SK-N-SH (cell line): Measurements from ENCODE around the gene RPN1.

Experiments used
- CHD2 ChIP-seq: fragments of 150-350 bp; IDR thresholded peaks from 2 replicates; pipeline ENCODE4 v1.6.1; 2018; ENCODE audit warnings: low read length; ENCODE audit not compliant: partially characterized antibody
- ELF1 ChIP-seq: IDR thresholded peaks from 2 replicates; pipeline ENCODE4 v1.4.0; 2012
- EP300 ChIP-seq, 2 experiments: IDR thresholded peaks; 2 replicates each; pipeline versions ENCODE4 v1.4.0 to v1.6.1; 2012; ENCODE audit warnings: borderline replicate concordance in 1 of 2, low read depth in 1 of 2, low read length in 1 of 2
- FOXJ3 ChIP-seq: sonication (generic); formaldehyde crosslinking; IDR thresholded peaks from 2 replicates; pipeline ENCODE4 v1.5.1; 2020; ENCODE audit warnings: mild to moderate bottlenecking, missing genetic modification reagents
- GABPA ChIP-seq: IDR thresholded peaks from 2 replicates; pipeline ENCODE4 v1.4.0; 2012; ENCODE audit warnings: low read depth, mild to moderate bottlenecking
- POLR2AphosphoS5 ChIP-seq: IDR thresholded peaks from 2 replicates; pipeline ENCODE4 v1.6.1; 2012; ENCODE audit warnings: low read depth, low read length
- RCOR1 ChIP-seq: fragments of 150-350 bp; IDR thresholded peaks from 2 replicates; pipeline ENCODE4 v1.6.1; 2017; ENCODE audit warnings: antibody characterized with exemption, low read length
- RFX5 ChIP-seq: IDR thresholded peaks from 2 replicates; pipeline ENCODE4 v1.6.1; 2012; ENCODE audit warnings: mild to moderate bottlenecking, improper control_type of control experiment, low read length
- TEAD4 ChIP-seq: IDR thresholded peaks from 2 replicates; pipeline ENCODE4 v1.4.0; 2012; ENCODE audit warnings: mild to moderate bottlenecking, borderline replicate concordance; ENCODE audit not compliant: insufficient read depth
- TF ChIP-seq, protein P1 (sequence below): fragments of 200-600 bp; sonication (generic); IDR thresholded peaks from 2 replicates; pipeline ENCODE4 v1.6.1; 2017; ENCODE audit warnings: antibody characterized with exemption, mild to moderate bottlenecking, moderate library complexity
- TF ChIP-seq, protein P2 (sequence below): IDR thresholded peaks from 2 replicates; pipeline ENCODE4 v1.4.0; 2012; ENCODE audit warnings: low read depth
- TF ChIP-seq, protein P3 (sequence below): fragments of 150-350 bp; IDR thresholded peaks from 2 replicates; pipeline ENCODE4 v1.6.1; 2017; ENCODE audit warnings: antibody characterized with exemption, low read length, low read depth, borderline replicate concordance
- TF ChIP-seq, protein P4 (sequence below): IDR thresholded peaks from 2 replicates; pipeline ENCODE4 v1.6.1; 2012; ENCODE audit warnings: mild to moderate bottlenecking, low read depth, low read length, moderate library complexity

DNA sequence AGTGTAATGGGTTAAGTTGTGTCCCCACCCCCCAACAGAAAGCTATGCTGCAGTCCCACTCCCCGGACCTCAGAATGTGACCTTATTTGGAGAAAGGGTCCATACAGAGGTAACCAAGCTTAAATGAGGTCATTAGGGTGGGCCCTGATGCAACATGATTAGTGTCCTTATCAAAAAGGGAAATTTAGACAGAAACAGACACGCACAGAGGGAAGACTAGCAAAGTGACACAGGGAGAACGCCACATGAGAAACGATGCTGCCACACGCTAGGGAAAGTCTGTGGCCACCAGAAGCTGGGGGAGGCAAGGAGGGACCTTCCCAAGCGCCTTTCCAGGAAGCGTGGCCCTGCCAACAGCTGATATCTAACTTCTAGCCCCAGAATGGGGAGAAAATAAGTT lies 65.4 kb downstream of the RPN1 start:
- TF ChIP-seq, protein P1, sequence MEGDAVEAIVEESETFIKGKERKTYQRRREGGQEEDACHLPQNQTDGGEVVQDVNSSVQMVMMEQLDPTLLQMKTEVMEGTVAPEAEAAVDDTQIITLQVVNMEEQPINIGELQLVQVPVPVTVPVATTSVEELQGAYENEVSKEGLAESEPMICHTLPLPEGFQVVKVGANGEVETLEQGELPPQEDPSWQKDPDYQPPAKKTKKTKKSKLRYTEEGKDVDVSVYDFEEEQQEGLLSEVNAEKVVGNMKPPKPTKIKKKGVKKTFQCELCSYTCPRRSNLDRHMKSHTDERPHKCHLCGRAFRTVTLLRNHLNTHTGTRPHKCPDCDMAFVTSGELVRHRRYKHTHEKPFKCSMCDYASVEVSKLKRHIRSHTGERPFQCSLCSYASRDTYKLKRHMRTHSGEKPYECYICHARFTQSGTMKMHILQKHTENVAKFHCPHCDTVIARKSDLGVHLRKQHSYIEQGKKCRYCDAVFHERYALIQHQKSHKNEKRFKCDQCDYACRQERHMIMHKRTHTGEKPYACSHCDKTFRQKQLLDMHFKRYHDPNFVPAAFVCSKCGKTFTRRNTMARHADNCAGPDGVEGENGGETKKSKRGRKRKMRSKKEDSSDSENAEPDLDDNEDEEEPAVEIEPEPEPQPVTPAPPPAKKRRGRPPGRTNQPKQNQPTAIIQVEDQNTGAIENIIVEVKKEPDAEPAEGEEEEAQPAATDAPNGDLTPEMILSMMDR = no peak
- TF ChIP-seq FOXJ3 (no peak), RFX5 (no peak), CHD2 (no peak), ELF1 (no peak), EP300 (IDR thresholded peaks at IDR 0.05; ENCODE audit: borderline replicate concordance in 1 of 2, low read depth in 1 of 2, low read length in 1 of 2) (no peak), RCOR1 (no peak), POLR2AphosphoS5 (no peak), TEAD4 (no peak), GABPA (no peak)
- TF ChIP-seq, protein P2, sequence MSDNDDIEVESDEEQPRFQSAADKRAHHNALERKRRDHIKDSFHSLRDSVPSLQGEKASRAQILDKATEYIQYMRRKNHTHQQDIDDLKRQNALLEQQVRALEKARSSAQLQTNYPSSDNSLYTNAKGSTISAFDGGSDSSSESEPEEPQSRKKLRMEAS = no peak
- TF ChIP-seq, protein P3, sequence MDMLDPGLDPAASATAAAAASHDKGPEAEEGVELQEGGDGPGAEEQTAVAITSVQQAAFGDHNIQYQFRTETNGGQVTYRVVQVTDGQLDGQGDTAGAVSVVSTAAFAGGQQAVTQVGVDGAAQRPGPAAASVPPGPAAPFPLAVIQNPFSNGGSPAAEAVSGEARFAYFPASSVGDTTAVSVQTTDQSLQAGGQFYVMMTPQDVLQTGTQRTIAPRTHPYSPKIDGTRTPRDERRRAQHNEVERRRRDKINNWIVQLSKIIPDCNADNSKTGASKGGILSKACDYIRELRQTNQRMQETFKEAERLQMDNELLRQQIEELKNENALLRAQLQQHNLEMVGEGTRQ = no peak
- TF ChIP-seq, protein P4, sequence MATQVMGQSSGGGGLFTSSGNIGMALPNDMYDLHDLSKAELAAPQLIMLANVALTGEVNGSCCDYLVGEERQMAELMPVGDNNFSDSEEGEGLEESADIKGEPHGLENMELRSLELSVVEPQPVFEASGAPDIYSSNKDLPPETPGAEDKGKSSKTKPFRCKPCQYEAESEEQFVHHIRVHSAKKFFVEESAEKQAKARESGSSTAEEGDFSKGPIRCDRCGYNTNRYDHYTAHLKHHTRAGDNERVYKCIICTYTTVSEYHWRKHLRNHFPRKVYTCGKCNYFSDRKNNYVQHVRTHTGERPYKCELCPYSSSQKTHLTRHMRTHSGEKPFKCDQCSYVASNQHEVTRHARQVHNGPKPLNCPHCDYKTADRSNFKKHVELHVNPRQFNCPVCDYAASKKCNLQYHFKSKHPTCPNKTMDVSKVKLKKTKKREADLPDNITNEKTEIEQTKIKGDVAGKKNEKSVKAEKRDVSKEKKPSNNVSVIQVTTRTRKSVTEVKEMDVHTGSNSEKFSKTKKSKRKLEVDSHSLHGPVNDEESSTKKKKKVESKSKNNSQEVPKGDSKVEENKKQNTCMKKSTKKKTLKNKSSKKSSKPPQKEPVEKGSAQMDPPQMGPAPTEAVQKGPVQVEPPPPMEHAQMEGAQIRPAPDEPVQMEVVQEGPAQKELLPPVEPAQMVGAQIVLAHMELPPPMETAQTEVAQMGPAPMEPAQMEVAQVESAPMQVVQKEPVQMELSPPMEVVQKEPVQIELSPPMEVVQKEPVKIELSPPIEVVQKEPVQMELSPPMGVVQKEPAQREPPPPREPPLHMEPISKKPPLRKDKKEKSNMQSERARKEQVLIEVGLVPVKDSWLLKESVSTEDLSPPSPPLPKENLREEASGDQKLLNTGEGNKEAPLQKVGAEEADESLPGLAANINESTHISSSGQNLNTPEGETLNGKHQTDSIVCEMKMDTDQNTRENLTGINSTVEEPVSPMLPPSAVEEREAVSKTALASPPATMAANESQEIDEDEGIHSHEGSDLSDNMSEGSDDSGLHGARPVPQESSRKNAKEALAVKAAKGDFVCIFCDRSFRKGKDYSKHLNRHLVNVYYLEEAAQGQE = no peak
